ENCODE measurements around the gene PMS1.

DNA sequence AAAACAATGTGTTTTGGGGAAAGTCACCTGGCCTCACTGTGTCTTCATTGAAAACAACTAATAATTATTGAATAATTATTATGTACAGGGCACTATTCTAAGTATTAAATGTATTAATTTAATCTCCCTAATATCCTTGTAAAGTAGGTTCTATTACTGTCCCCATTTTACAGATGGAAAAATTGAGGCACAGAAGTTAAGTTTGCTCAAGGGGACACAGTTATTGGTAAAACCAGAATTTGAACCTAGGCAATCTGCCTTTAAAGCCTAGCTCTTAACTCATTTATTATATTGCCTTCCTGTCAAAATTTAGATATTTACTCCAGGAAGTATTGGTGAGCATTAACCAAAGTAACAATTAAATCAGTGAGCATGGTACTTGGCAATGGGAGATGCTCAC, 84.6 kb downstream of the PMS1 start:
- TF ChIP-seq CTCF (IDR thresholded peaks at IDR 0.05; ENCODE audit: low read length) (no peak), EZH2 (IDR thresholded peaks at IDR 0.05; ENCODE audit: borderline replicate concordance, low read length) (no peak)

All from OCI-LY1 (cell line).